ENCODE results near the gene TOB2.
A peak's percentile ranks its signal among the peaks of the same experiment; 100 is the strongest.
"Not testable (repeated sequence)": the region's sequence is repeated elsewhere in the genome, so short reads cannot be mapped to it uniquely, and the experiment has no call there.

TOB2 gene

GRCh38 chr22:41447435-41448188 lies 1.0 kb upstream of the TOB2 start:
- no peaks in the 10 kb centered on the region for H3K27me3 Mint-ChIP-seq
- H3K4me1 Mint-ChIP-seq (ENCODE audit: low read depth in 2 of 2): peaks cover 31 to 32% of the 10 kb centered on the region in 2 donors
- ATAC-seq (replicated peaks): peak; percentile 9
- H3K27ac Mint-ChIP-seq: peak overlapping the region; percentile 91 to 96
- H3K9me3 Mint-ChIP-seq: no peaks in the 10 kb centered on the region
- peak; percentile 27 to 44 (median 29) for DNase-seq
- H3K4me3 Mint-ChIP-seq: peak overlapping the region; percentile 84 to 99
- H3K36me3 Mint-ChIP-seq (ENCODE audit: insufficient read depth): peaks cover 57% of the 10 kb centered on the region

GRCh38 chr22:41446057-41446501 lies 522 bp downstream of the TOB2 start:
- Mint-ChIP-seq H3K27me3 (no peaks in the 10 kb centered on the region), H3K4me3 (peak overlapping the region; percentile 84 to 99), H3K27ac (peak overlapping the region; percentile 91 to 96), H3K4me1 (ENCODE audit: low read depth in 2 of 2) (peaks cover 33% of the 10 kb centered on the region in 2 donors), H3K36me3 (ENCODE audit: insufficient read depth) (peaks cover 54% of the 10 kb centered on the region), H3K9me3 (no peaks in the 10 kb centered on the region)
- no peak for ATAC-seq (replicated peaks)
- no peak for DNase-seq

GRCh38 chr22:41445129-41446056 lies 1.2 kb downstream of the TOB2 start:
- Mint-ChIP-seq H3K36me3 (ENCODE audit: insufficient read depth) (peaks cover 54% of the 10 kb centered on the region), H3K4me3 (peak overlapping the region; percentile 84 to 99), H3K27ac (peak overlapping the region; percentile 91 to 96), H3K4me1 (ENCODE audit: low read depth in 2 of 2) (peaks cover 33% of the 10 kb centered on the region in 2 donors), H3K9me3 (no peaks in the 10 kb centered on the region), H3K27me3 (no peaks in the 10 kb centered on the region)
- DNase-seq: peak in 1 of 3 experiments; percentile 32
- no peak for ATAC-seq (replicated peaks)

- DNase-seq (peak; percentile 57 to 64 (median 59)), ATAC-seq (replicated peaks) (peak; percentile 40)
- peak overlapping the region; percentile 84 to 99 for H3K4me3 Mint-ChIP-seq
- H3K36me3 Mint-ChIP-seq (ENCODE audit: insufficient read depth): peaks cover 58% of the 10 kb centered on the region
- H3K9me3 Mint-ChIP-seq: no peaks in the 10 kb centered on the region
- no peaks in the 10 kb centered on the region for H3K27me3 Mint-ChIP-seq
- peaks cover 33% of the 10 kb centered on the region in 2 donors for H3K4me1 Mint-ChIP-seq (ENCODE audit: low read depth in 2 of 2)
- H3K27ac Mint-ChIP-seq: peak overlapping the region; percentile 91 to 96
These were observed 2.1 kb downstream of the TOB2 start for GRCh38 chr22:41444360-41445128.

- Mint-ChIP-seq H3K4me1 (ENCODE audit: low read depth in 2 of 2) (peaks cover 27% of the 10 kb centered on the region in 2 donors), H3K27me3 (no peaks in the 10 kb centered on the region), H3K9me3 (no peaks in the 10 kb centered on the region), H3K36me3 (ENCODE audit: insufficient read depth) (peaks cover 62% of the 10 kb centered on the region), H3K4me3 (peak overlapping the region in 1 of 2 donors; percentile 99), H3K27ac (no peak overlapping the region)
- no peak for ATAC-seq (replicated peaks)
- DNase-seq: no peak
These were observed 4.3 kb downstream of the TOB2 start for GRCh38 chr22:41442240-41442792.

- H3K27me3 Mint-ChIP-seq; H3K4me3 Mint-ChIP-seq; DNase-seq; ATAC-seq (replicated peaks); H3K9me3 Mint-ChIP-seq: not testable (repeated sequence)
- Mint-ChIP-seq H3K4me1 (ENCODE audit: low read depth in 2 of 2) (peaks cover 28 to 30% of the 10 kb centered on the region in 2 donors), H3K36me3 (ENCODE audit: insufficient read depth) (peaks cover 62% of the 10 kb centered on the region), H3K27ac (peak overlapping the region in 1 of 2 donors; percentile 70)
These were observed 6.1 kb downstream of the TOB2 start for GRCh38 chr22:41440511-41440910.

- no peaks in the 10 kb centered on the region for H3K9me3 Mint-ChIP-seq
- H3K27me3 Mint-ChIP-seq: no peaks in the 10 kb centered on the region
- no peak for ATAC-seq (replicated peaks)
- H3K4me3 Mint-ChIP-seq: no peak overlapping the region
- peaks cover 62% of the 10 kb centered on the region for H3K36me3 Mint-ChIP-seq (ENCODE audit: insufficient read depth)
- DNase-seq: no peak
- H3K27ac Mint-ChIP-seq: peak overlapping the region in 1 of 2 donors; percentile 38
- H3K4me1 Mint-ChIP-seq (ENCODE audit: low read depth in 2 of 2): peaks cover 9 to 14% of the 10 kb centered on the region in 2 donors
These were observed 9.4 kb downstream of the TOB2 start for GRCh38 chr22:41437198-41437597.

GRCh38 chr22:41436322-41437113 lies 10.1 kb downstream of the TOB2 start:
- H3K36me3 Mint-ChIP-seq (ENCODE audit: insufficient read depth): peaks cover 68% of the 10 kb centered on the region
- no peak for ATAC-seq (replicated peaks)
- no peaks in the 10 kb centered on the region for H3K9me3 Mint-ChIP-seq
- H3K27ac Mint-ChIP-seq: peak overlapping the region; percentile 38 to 90
- H3K4me1 Mint-ChIP-seq (ENCODE audit: low read depth in 2 of 2): peaks cover 9 to 15% of the 10 kb centered on the region in 2 donors
- H3K27me3 Mint-ChIP-seq: no peaks in the 10 kb centered on the region
- H3K4me3 Mint-ChIP-seq: no peak overlapping the region
- no peak for DNase-seq

- Mint-ChIP-seq H3K27ac (peak overlapping the region; percentile 56 to 75), H3K27me3 (no peaks in the 10 kb centered on the region), H3K9me3 (no peaks in the 10 kb centered on the region), H3K4me3 (no peak overlapping the region), H3K4me1 (ENCODE audit: low read depth in 2 of 2) (peaks cover 14 to 21% of the 10 kb centered on the region in 2 donors), H3K36me3 (ENCODE audit: insufficient read depth) (peaks cover 78% of the 10 kb centered on the region)
- ATAC-seq (replicated peaks) (no peak), DNase-seq (no peak)
These were observed 11.0 kb downstream of the TOB2 start for GRCh38 chr22:41435560-41435959.

- ATAC-seq (replicated peaks); H3K27me3 Mint-ChIP-seq; H3K4me3 Mint-ChIP-seq; DNase-seq; H3K9me3 Mint-ChIP-seq: not testable (repeated sequence)
- Mint-ChIP-seq H3K36me3 (ENCODE audit: insufficient read depth) (peaks cover 84% of the 10 kb centered on the region), H3K27ac (peak overlapping the region in 1 of 2 donors; percentile 56), H3K4me1 (ENCODE audit: low read depth in 2 of 2) (peaks cover 13 to 21% of the 10 kb centered on the region in 2 donors)
These were observed 12.1 kb downstream of the TOB2 start for GRCh38 chr22:41434361-41435003.

GRCh38 chr22:41433480-41433879 lies 13.1 kb downstream of the TOB2 start:
- H3K4me3 Mint-ChIP-seq; ATAC-seq (replicated peaks); H3K9me3 Mint-ChIP-seq; H3K27me3 Mint-ChIP-seq; DNase-seq: not testable (repeated sequence)
- peaks cover 81% of the 10 kb centered on the region for H3K36me3 Mint-ChIP-seq (ENCODE audit: insufficient read depth)
- peak overlapping the region in 1 of 2 donors; percentile 74 for H3K27ac Mint-ChIP-seq
- peaks cover 12 to 21% of the 10 kb centered on the region in 2 donors for H3K4me1 Mint-ChIP-seq (ENCODE audit: low read depth in 2 of 2)

- Mint-ChIP-seq H3K9me3 (no peaks in the 10 kb centered on the region), H3K36me3 (ENCODE audit: insufficient read depth) (peaks cover 79% of the 10 kb centered on the region), H3K4me3 (peak overlapping the region in 1 of 2 donors; percentile 25), H3K27ac (peak overlapping the region in 1 of 2 donors; percentile 86), H3K4me1 (ENCODE audit: low read depth in 2 of 2) (peaks cover 10 to 21% of the 10 kb centered on the region in 2 donors), H3K27me3 (no peaks in the 10 kb centered on the region)
- DNase-seq (no peak), ATAC-seq (replicated peaks) (no peak)
These were observed 14.9 kb downstream of the TOB2 start for GRCh38 chr22:41431656-41432055.

Data from effector memory CD8-positive, alpha-beta T cell (primary cell).